ENCODE measurements around the gene OASL. TPM values are rescaled to one million over a fixed set of nuclear protein-coding genes. Genes with fewer than 3 reads are reported as not detected.

OASL gene
- total and polyA plus RNA-seq, 9 of the 15 experiments (the other 6 are each of a cell fraction or from before 2014, with no cell fraction given): 0.14 TPM; not detected in 8

GRCh38 chr12:121072147-121072546, 33.1 kb upstream of the OASL start:
- ChIA-PET CTCF (ENCODE audit: low intra/inter-chr PET ratio) (no interaction called here), POLR2A (interaction anchor here (1.1 kb wide), 1 partner anchor 11 kb away, joined by 3 read pairs; no protein-coding TSS in a partner anchor)
- Histone ChIP-seq H3K36me3 (ENCODE audit: control insufficient read depth, insufficient read depth, low read length) (no peaks in the 10 kb centered on the region), H3K4me3 (no peak overlapping the region), H3K9me1 (ENCODE audit: control insufficient read depth, insufficient read depth, low read length) (no peaks in the 10 kb centered on the region), H3K27ac (ENCODE audit: extremely low read depth, low read depth, low read length) (no peak overlapping the region), H3K4me2 (ENCODE audit: insufficient read depth, low read length) (no peak overlapping the region), H2AFZ (ENCODE audit: low read depth, low read length) (no peak overlapping the region), H3K9me3 (replicated peaks; ENCODE audit: control insufficient read depth, insufficient read depth, low read depth, low read length) (no peaks in the 10 kb centered on the region; the same call in 1 of the 2 replicates), H3K9ac (ENCODE audit: insufficient read depth in 1 of 2, low read depth in 2 of 2, low read length in 2 of 2) (no peak overlapping the region), H3K4me1 (replicated peaks in 1 of 2; ENCODE audit: control insufficient read depth in 2 of 2, insufficient read depth in 2 of 2, low read length in 2 of 2) (no peaks in the 10 kb centered on the region), H3K79me2 (ENCODE audit: control insufficient read depth, insufficient read depth, low read length) (no peaks in the 10 kb centered on the region), H3K27me3 (ENCODE audit: control insufficient read depth in 2 of 2, insufficient read depth in 2 of 2, low read length in 2 of 2) (peaks cover 8 to 9% of the 10 kb centered on the region in 2 experiments), H4K20me1 (replicated peaks; ENCODE audit: control insufficient read depth, insufficient read depth, low read length) (no peaks in the 10 kb centered on the region)
- BruUV-seq (replicated peaks): no TSS peak
- in situ Hi-C loops (cut with MboI) (no loop called here), intact Hi-C loops (cut with micrococcal nuclease) (no loop called here)
- DNase-seq (ENCODE audit: extremely low read depth in 1 of 4, low spot score in 3 of 4) (no peak), ATAC-seq (no peak), FAIRE-seq (no peak)
- WGBS (ENCODE audit: insufficient coverage, low coverage, missing lambda C conversion rate): 0% methylated on average over 3 of the region's 3 CpGs
- no peak for TF ChIP-seq ZNF696 (CRISPR knock-in tag; conservative IDR thresholded peaks at IDR 0.05)
- TF ChIP-seq ZNF407 (IDR thresholded peaks at IDR 0.05; ENCODE audit: low read depth): no peak
- TF ChIP-seq SAP30 (IDR thresholded peaks at IDR 0.05; ENCODE audit: borderline replicate concordance, insufficient read depth, low read depth, low read length, poor library complexity, severe bottlenecking): no peak
- TF ChIP-seq TOE1 (IDR thresholded peaks at IDR 0.05; ENCODE audit: borderline replicate concordance): no peak
- TF ChIP-seq TOE1 (CRISPR knock-in tag; IDR thresholded peaks at IDR 0.05; ENCODE audit: borderline replicate concordance, low read depth): no peak
